K562 treated with DMSO at 1 percent for 4 hours (cell line): ENCODE results near the gene RAB28. TPM values are rescaled to one million over a fixed set of nuclear protein-coding genes. Genes with fewer than 3 reads are reported as not detected.

Experiments
- total RNA-seq: library from RNA; unstranded; fragments of 300-600 nt; gene quantifications from 2 replicates; pipeline ENCODE4 v1.2.3, GENCODE V29; 2022; ENCODE audit not compliant: insufficient read depth

The RAB28 gene
- total RNA-seq: 9.9 and 11.8 TPM in 2 replicates

GRCh38 chr4:13484122-13484748 is at the start of gene RAB28:
TSS of gene RAB28 (minus strand) at chr4:13484340.

Other genes starting within 250 kb of the RAB28 start
- gene NKX3-2, start 60.2 kb upstream of the RAB28 start, total RNA-seq: 0.76 and 1.6 TPM in 2 replicates
- gene BOD1L1, start 143.4 kb upstream of the RAB28 start, total RNA-seq: 9.6 and 14.8 TPM in 2 replicates